Measurements from ENCODE around the gene AGBL1.

The AGBL1 gene

GRCh38 chr15:86300390-86301125, 220.9 kb downstream of the AGBL1 start:
- no peak overlapping the region for H3K4me2 ChIP-seq (ENCODE audit: low read depth, low read length, poor library complexity, severe bottlenecking)
- H3K79me2 ChIP-seq (ENCODE audit: insufficient read depth, low read length) = no peaks in the 10 kb centered on the region
- H3K9me3 ChIP-seq (ENCODE audit: insufficient read depth, low read length) = no peaks in the 10 kb centered on the region
- H3K4me3 ChIP-seq (ENCODE audit: insufficient read depth, low read length, poor library complexity, severe bottlenecking) = no peak overlapping the region
- H3K9me2 ChIP-seq (replicated peaks; ENCODE audit: insufficient read depth, low read length) = no peaks in the 10 kb centered on the region
- H3K36me3 ChIP-seq (ENCODE audit: low read length) = no peaks in the 10 kb centered on the region
- H3K9ac ChIP-seq (ENCODE audit: low read length) = no peak overlapping the region
- H3K27me3 ChIP-seq (ENCODE audit: low read length) = no peaks in the 10 kb centered on the region
- H4K20me1 ChIP-seq (ENCODE audit: low read depth, low read length) = no peaks in the 10 kb centered on the region
- TF ChIP-seq CTCF (IDR thresholded peaks at IDR 0.05; ENCODE audit: insufficient read depth, low read length, poor library complexity, severe bottlenecking) = no peak
- TF ChIP-seq EZH2phosphoT487 (conservative IDR thresholded peaks at IDR 0.05; ENCODE audit: low read length) = no peak
- H3F3A ChIP-seq (ENCODE audit: insufficient read depth) = no peaks in the 10 kb centered on the region
- no peak overlapping the region for H3K27ac ChIP-seq (ENCODE audit: low read depth, low read length)
- no peak overlapping the region for H2AFZ ChIP-seq (ENCODE audit: low read depth, low read length, severe bottlenecking)

GRCh38 chr15:86311568-86312280, 232.1 kb downstream of the AGBL1 start:
- Histone ChIP-seq H3K9me3 (ENCODE audit: insufficient read depth, low read length) (no peaks in the 10 kb centered on the region), H4K20me1 (ENCODE audit: low read depth, low read length) (no peaks in the 10 kb centered on the region), H3K9ac (ENCODE audit: low read length) (no peak overlapping the region), H3K9me2 (replicated peaks; ENCODE audit: insufficient read depth, low read length) (no peaks in the 10 kb centered on the region), H3K4me2 (ENCODE audit: low read depth, low read length, poor library complexity, severe bottlenecking) (no peak overlapping the region), H3K79me2 (ENCODE audit: insufficient read depth, low read length) (no peaks in the 10 kb centered on the region), H3F3A (ENCODE audit: insufficient read depth) (no peaks in the 10 kb centered on the region), H3K36me3 (ENCODE audit: low read length) (no peaks in the 10 kb centered on the region), H3K27me3 (ENCODE audit: low read length) (no peaks in the 10 kb centered on the region), H3K4me3 (ENCODE audit: insufficient read depth, low read length, poor library complexity, severe bottlenecking) (no peak overlapping the region), H3K27ac (ENCODE audit: low read depth, low read length) (no peak overlapping the region), H2AFZ (ENCODE audit: low read depth, low read length, severe bottlenecking) (no peak overlapping the region)
- TF ChIP-seq EZH2phosphoT487 (conservative IDR thresholded peaks at IDR 0.05; ENCODE audit: low read length) (no peak), CTCF (IDR thresholded peaks at IDR 0.05; ENCODE audit: insufficient read depth, low read length, poor library complexity, severe bottlenecking) (no peak)

GRCh38 chr15:86312486-86312885, 232.8 kb downstream of the AGBL1 start:
- no peaks in the 10 kb centered on the region for H3F3A ChIP-seq (ENCODE audit: insufficient read depth)
- no peak overlapping the region for H2AFZ ChIP-seq (ENCODE audit: low read depth, low read length, severe bottlenecking)
- no peaks in the 10 kb centered on the region for H3K27me3 ChIP-seq (ENCODE audit: low read length)
- TF ChIP-seq CTCF (IDR thresholded peaks at IDR 0.05; ENCODE audit: insufficient read depth, low read length, poor library complexity, severe bottlenecking) (no peak), EZH2phosphoT487 (conservative IDR thresholded peaks at IDR 0.05; ENCODE audit: low read length) (no peak)
- H3K79me2 ChIP-seq (ENCODE audit: insufficient read depth, low read length) = no peaks in the 10 kb centered on the region
- H3K27ac ChIP-seq (ENCODE audit: low read depth, low read length) = no peak overlapping the region
- no peak overlapping the region for H3K4me3 ChIP-seq (ENCODE audit: insufficient read depth, low read length, poor library complexity, severe bottlenecking)
- no peak overlapping the region for H3K9ac ChIP-seq (ENCODE audit: low read length)
- H3K36me3 ChIP-seq (ENCODE audit: low read length) = no peaks in the 10 kb centered on the region
- no peak overlapping the region for H3K4me2 ChIP-seq (ENCODE audit: low read depth, low read length, poor library complexity, severe bottlenecking)
- H3K9me3 ChIP-seq (ENCODE audit: insufficient read depth, low read length) = no peaks in the 10 kb centered on the region
- H3K9me2 ChIP-seq (replicated peaks; ENCODE audit: insufficient read depth, low read length) = no peaks in the 10 kb centered on the region
- H4K20me1 ChIP-seq (ENCODE audit: low read depth, low read length) = no peaks in the 10 kb centered on the region

All from SU-DHL-6 (cell line).